SK-N-MC (cell line): ENCODE results near the gene ATP6V1G2.

Experiments
- EZH2 ChIP-seq: fragments of 200-600 bp; sonication (generic); IDR thresholded peaks from one replicate; pipeline ENCODE4 v1.6.1; 2017; ENCODE audit warnings: antibody characterized with exemption
- POLR2AphosphoS5 ChIP-seq: IDR thresholded peaks from 2 replicates; pipeline ENCODE4 v1.6.1; 2012; ENCODE audit warnings: mild to moderate bottlenecking, low read depth, low read length, borderline replicate concordance

DNA sequence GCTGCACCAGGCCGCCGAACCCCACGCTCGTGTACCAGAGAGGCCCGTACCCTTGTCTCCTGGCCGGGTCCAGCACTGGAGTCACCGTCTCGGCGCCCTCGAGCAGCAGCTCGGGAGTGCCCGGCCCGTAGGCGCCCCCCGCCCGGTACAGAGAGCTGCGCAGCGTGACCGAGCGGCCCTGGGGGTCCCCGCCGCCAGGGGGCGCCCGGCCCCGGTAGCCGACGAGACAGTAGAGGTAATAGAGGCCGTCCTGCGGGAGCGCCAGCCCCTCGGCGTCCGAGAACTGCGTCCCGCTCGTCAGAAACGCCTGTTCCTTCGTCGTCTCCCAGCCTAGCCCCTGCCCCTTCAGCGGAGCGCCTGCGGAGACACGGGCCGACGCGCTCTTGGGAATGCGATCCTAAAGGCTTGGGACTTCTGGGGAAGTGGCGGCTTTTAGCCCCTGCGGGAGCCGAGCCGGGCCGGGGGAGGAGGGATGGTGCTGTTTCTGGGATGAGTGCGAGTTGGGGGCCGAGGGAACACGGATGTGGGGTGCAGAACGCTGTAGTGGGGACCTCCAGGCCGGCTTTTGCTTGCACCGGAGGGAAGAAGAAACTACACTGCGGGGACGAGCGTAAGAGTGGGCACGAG lies 34.5 kb upstream of the ATP6V1G2 start:
- TF ChIP-seq EZH2 (no peak), POLR2AphosphoS5 (peak; percentile 74; the same call in 1 of the 2 replicates)
